K562 (cell line): Measurements from ENCODE around the gene HOXC5. TPM values are rescaled to one million over a fixed set of nuclear protein-coding genes. Genes with fewer than 3 reads are reported as not detected.

Experiments
- ATAC-seq: fragments of 200-7000 bp; cut with Tn5 transposase; 3 replicates; pipeline ENCODE4 v1.9.1; 2020; ENCODE audit warnings: moderate library complexity
- BruUV-seq: library from RNA; stranded (reverse); fragments of 400-500 nt; replicated peaks from 2 replicates; lab custom pipeline; 2021; lab: Mats Ljungman, UMichigan
- CTCF ChIA-PET: fragments of 300-600 bp; formaldehyde crosslinking; extraction: SDS; loops from one replicate; lab custom pipeline; 2021; ENCODE audit warnings: low intra/inter-chr PET ratio; lab: Yijun Ruan, JAX
- POLR2A ChIA-PET: fragments of 300-600, 350-650 bp; sonication (Branson Sonifier 250); formaldehyde crosslinking; extraction: SDS; loops from one replicate; lab custom pipeline; 2021; ENCODE audit warnings: antibody characterized with exemption, inconsistent platforms; lab: Yijun Ruan, JAX
- DNase-seq, 4 experiments: peaks; one replicate each; pipeline versions ENCODE4 v3.0.0 to v3.0.0-alpha.2; 2011 to 2018; ENCODE audit warnings: low spot score in 3 of 4, mixed read lengths in 3 of 4; ENCODE audit errors: extremely low read depth in 1 of 4
- FAIRE-seq: peaks from 2 replicates; lab custom pipeline; 2011; peaks lifted over from hg19 to GRCh38; lab: Jason Lieb, UNC
- H2AFZ ChIP-seq: 2 replicates; pipeline ENCODE4 v1.6.0; 2011; ENCODE audit warnings: low read depth, low read length, control low read depth, inconsistent platforms
- H3K27ac ChIP-seq: fragments of 200-600 bp; 3 replicates; pipeline ENCODE4 v1.8.0; 2011; ENCODE audit warnings: low read depth, mild to moderate bottlenecking, control low read depth, inconsistent platforms, low read length, moderate library complexity, mixed read lengths; ENCODE audit errors: extremely low read depth
- H3K27me3 ChIP-seq, 2 experiments: fragments of 300-600 bp in 1 of 2; 2 replicates in 1 of 2; 3 replicates in 1 of 2; pipeline versions ENCODE4 v1.6.0 to v1.8.0; 2011; ENCODE audit warnings: inconsistent platforms in 2 of 2, low read length in 2 of 2, mild to moderate bottlenecking in 1 of 2, mixed read lengths in 1 of 2, moderate library complexity in 1 of 2; ENCODE audit not compliant: control insufficient read depth in 2 of 2, insufficient read depth in 2 of 2
- H3K36me3 ChIP-seq: fragments of 300-600 bp; 3 replicates; pipeline ENCODE4 v1.8.0; 2011; ENCODE audit warnings: mild to moderate bottlenecking, low read length, inconsistent platforms; ENCODE audit not compliant: control insufficient read depth, insufficient read depth
- H3K4me1 ChIP-seq, 2 experiments: fragments of 200-600 bp in 1 of 2; replicated peaks in 1 of 2; 2 replicates in 1 of 2; 3 replicates in 1 of 2; pipeline versions ENCODE4 v1.5.1 to v1.8.0; 2011; ENCODE audit warnings: inconsistent platforms in 2 of 2, low read length in 2 of 2, mild to moderate bottlenecking in 1 of 2, mixed read lengths in 1 of 2, moderate library complexity in 1 of 2; ENCODE audit not compliant: control insufficient read depth in 2 of 2, insufficient read depth in 2 of 2
- H3K4me2 ChIP-seq: 2 replicates; pipeline ENCODE4 v1.6.1; 2011; ENCODE audit warnings: low read length, control low read depth, inconsistent platforms, mixed read lengths; ENCODE audit not compliant: insufficient read depth
- H3K4me3 ChIP-seq: fragments of 200-600 bp; sonication (generic), shearing (Covaris generic); 2 replicates; pipeline ENCODE4 v1.5.1; 2016; ENCODE audit warnings: control low read depth, inconsistent platforms
- H3K79me2 ChIP-seq: fragments of 200-600 bp; 3 replicates; pipeline ENCODE4 v1.8.0; 2011; ENCODE audit warnings: low read length, inconsistent platforms; ENCODE audit not compliant: control insufficient read depth, insufficient read depth
- H3K9ac ChIP-seq, 2 experiments: 2 replicates each; pipeline versions ENCODE4 v1.6.0 to v1.6.1; 2011; ENCODE audit warnings: low read depth in 2 of 2, low read length in 2 of 2, control low read depth in 1 of 2, inconsistent platforms in 1 of 2, mild to moderate bottlenecking in 1 of 2, mixed read lengths in 1 of 2; ENCODE audit not compliant: insufficient read depth in 1 of 2
- H3K9me1 ChIP-seq: one replicate; pipeline ENCODE4 v1.6.0; 2011; ENCODE audit warnings: inconsistent platforms, mild to moderate bottlenecking, low read length, moderate library complexity; ENCODE audit not compliant: control insufficient read depth, insufficient read depth
- H3K9me3 ChIP-seq: replicated peaks from 2 replicates; pipeline ENCODE4 v1.5.1; 2011; ENCODE audit warnings: low read depth, low read length, inconsistent platforms; ENCODE audit not compliant: control insufficient read depth, insufficient read depth
- H4K20me1 ChIP-seq: replicated peaks from 2 replicates; pipeline ENCODE4 v1.6.1; 2011; ENCODE audit warnings: low read length, inconsistent platforms, mixed read lengths; ENCODE audit not compliant: control insufficient read depth, insufficient read depth
- ASH1L ChIP-seq: fragments of 450-650 bp; IDR thresholded peaks from 2 replicates; pipeline ENCODE4 v1.6.1; 2018; ENCODE audit warnings: borderline replicate concordance, mild to moderate bottlenecking, low read depth; ENCODE audit not compliant: partially characterized antibody
- E2F4 ChIP-seq: sonication (generic); formaldehyde crosslinking; IDR thresholded peaks from 2 replicates; pipeline ENCODE4 v1.8.0; 2022; ENCODE audit warnings: mild to moderate bottlenecking, low read depth, missing genetic modification reagents
- ESRRB ChIP-seq: fragments of 250-450 bp; sonication (Bioruptor Pico); IDR thresholded peaks from 2 replicates; pipeline ENCODE4 v1.5.0; 2020; ENCODE audit warnings: mild to moderate bottlenecking, moderate library complexity, borderline replicate concordance
- GATAD2A ChIP-seq: fragments of 450-650 bp; IDR thresholded peaks from 2 replicates; pipeline ENCODE4 v1.6.1; 2017
- MEF2D ChIP-seq: conservative IDR thresholded peaks from 2 replicates; pipeline ENCODE4 v1.6.1; 2016; ENCODE audit warnings: low read depth, missing genetic modification characterization, missing compliant biosample characterization
- MYBL2 ChIP-seq, 2 experiments: fragments of 450-650 bp in 1 of 2; sonication (generic) in 1 of 2; formaldehyde crosslinking in 1 of 2; IDR thresholded peaks; 2 replicates each; pipeline versions ENCODE4 v1.6.1 to v1.8.1; 2017 to 2022; ENCODE audit warnings: borderline replicate concordance in 1 of 2, inconsistent platforms in 1 of 2, low read depth in 1 of 2, mild to moderate bottlenecking in 1 of 2, missing genetic modification reagents in 1 of 2, moderate library complexity in 1 of 2
- NCOA1 ChIP-seq: fragments of 450-650 bp; IDR thresholded peaks from 2 replicates; pipeline ENCODE4 v1.6.1; 2016; ENCODE audit warnings: low read depth
- NRF1 ChIP-seq, 2 experiments: fragments of 450-650 bp; IDR thresholded peaks in 1 of 2; conservative IDR thresholded peaks in 1 of 2; 2 replicates each; pipeline ENCODE4 v1.6.1; 2014; ENCODE audit warnings: mild to moderate bottlenecking in 2 of 2
- PHF8 ChIP-seq: fragments of 200-600 bp; sonication (generic); IDR thresholded peaks from 2 replicates; pipeline ENCODE4 v1.6.1; 2012; ENCODE audit warnings: mixed run types, mild to moderate bottlenecking, inconsistent platforms, low read length, moderate library complexity, borderline replicate concordance
- PML ChIP-seq: IDR thresholded peaks from 2 replicates; pipeline ENCODE4 v1.6.1; 2012; ENCODE audit warnings: low read length, inconsistent platforms
- RCOR1 ChIP-seq, 2 experiments: IDR thresholded peaks; 2 replicates each; pipeline ENCODE4 v1.6.1; 2012; ENCODE audit warnings: low read depth in 2 of 2, low read length in 2 of 2, borderline replicate concordance in 1 of 2, improper control_type of control experiment in 1 of 2
- TAL1 ChIP-seq: fragments of 450-650 bp; IDR thresholded peaks from 2 replicates; pipeline ENCODE4 v1.6.1; 2016; ENCODE audit warnings: mild to moderate bottlenecking
- ZC3H11A ChIP-seq: IDR thresholded peaks from 2 replicates; pipeline ENCODE4 v1.6.1; 2012; ENCODE audit warnings: low read depth, low read length, improper control_type of control experiment
- ZNF140 ChIP-seq: fragments of 250-450 bp; sonication (Bioruptor Pico); IDR thresholded peaks from 2 replicates; pipeline ENCODE4 v1.8.0; 2021; ENCODE audit warnings: moderate library complexity, mild to moderate bottlenecking, inconsistent platforms
- ZNF212 ChIP-seq: fragments of 450-650 bp; formaldehyde crosslinking; IDR thresholded peaks from 2 replicates; pipeline ENCODE4 v1.4.0; 2020; ENCODE audit warnings: mild to moderate bottlenecking
- ZNF354B ChIP-seq: fragments of 250-450 bp; sonication (Bioruptor Pico); IDR thresholded peaks from 2 replicates; pipeline ENCODE4 v1.4.0; 2020
- ZNF436 ChIP-seq: fragments of 250-450, 450-650 bp; sonication (Bioruptor Pico); formaldehyde crosslinking; IDR thresholded peaks from 2 replicates; pipeline ENCODE4 v1.7.0; 2020; ENCODE audit warnings: mild to moderate bottlenecking
- ZNF780A ChIP-seq: fragments of 250-450 bp; sonication (Bioruptor Pico); IDR thresholded peaks from 2 replicates; pipeline ENCODE4 v1.5.0; 2021; ENCODE audit warnings: mild to moderate bottlenecking
- ZZZ3 ChIP-seq: fragments of 450-650 bp; IDR thresholded peaks from 2 replicates; pipeline ENCODE4 v1.6.1; 2016; ENCODE audit warnings: antibody characterized with exemption, mild to moderate bottlenecking, moderate library complexity
- WGBS: fragments of 100-300 bp; shearing (Covaris generic); methylation state at CpG from one replicate; pipeline ENCODE4 v1.1.6; 2016; ENCODE audit warnings: low coverage, mixed read lengths; ENCODE audit not compliant: insufficient coverage; ENCODE audit errors: missing lambda C conversion rate; 5-methylcytosine and 5-hydroxymethylcytosine counted together
- in situ Hi-C: fragments of 300-500 bp; cut with MboI; formaldehyde crosslinking; loops from 4 replicates; pipeline ENCODE4 v1.15.0; 2018; ENCODE audit warnings: inconsistent platforms, mixed read lengths
- intact Hi-C: fragments of 100-400 bp; cut with micrococcal nuclease; formaldehyde crosslinking; loops from 2 replicates; pipeline ENCODE4 v1.14.2; 2022
- polyA plus RNA-seq, 8 experiments: library from polyadenylated mRNA; depleted of rRNA in 4 of 8; stranded (reverse) in 5 of 8; unstranded in 3 of 8; fragments of >200 nt; fragmentation: Nextera tagmentation in 2 of 8; fragmentation: Illumina TruSeq in 1 of 8; extraction: Ambion mirVana in 2 of 8; extraction: Trizol in 1 of 8; gene quantifications; 2 replicates each; pipeline versions ENCODE4 v1.2.1 to v1.2.3, GENCODE V29; 2011 to 2014; ENCODE audit warnings: inconsistent platforms in 1 of 8, missing spikeins in 1 of 8
- total RNA-seq, 7 experiments: library from RNA; depleted of rRNA in 6 of 7; stranded (reverse); fragments of >200 nt in 6 of 7; fragmentation: Illumina TruSeq in 2 of 7; extraction: Trizol in 2 of 7; gene quantifications; 2 replicates each; pipeline versions ENCODE4 v1.2.1 to v1.2.3, GENCODE V29; 2011 to 2021; ENCODE audit warnings: low replicate concordance in 1 of 7

HOXC5 gene
- total and polyA plus RNA-seq, 9 of the 15 experiments (the other 6 are each of a cell fraction or from before 2014, with no cell fraction given) = 0.10 to 0.44 (median 0.18) TPM; not detected in 4

- H3K36me3 ChIP-seq = no peaks in the 10 kb centered on the region
Measured at GRCh38 chr12:54056110-54056509, 23.3 kb downstream of the HOXC5 start.

GRCh38 chr12:54058128-54058768 is 25.4 kb downstream of the HOXC5 start:
- ChIA-PET POLR2A (no interaction called here), CTCF (no interaction called here)
- H3K4me1 ChIP-seq = peaks cover 0 to 8% of the 10 kb centered on the region in 2 experiments; a peak in 2 of 5 replicates
- no peaks in the 10 kb centered on the region for H3K36me3 ChIP-seq
- H3K27ac ChIP-seq = no peak overlapping the region
- 11% methylated on average over 14 of the region's 14 CpGs for WGBS
- no peaks in the 10 kb centered on the region for H3K9me1 ChIP-seq
- no TSS peak for BruUV-seq
- H3K9ac ChIP-seq = peak overlapping the region in 1 of 2 experiments; percentile 43; a peak in 1 of 4 replicates
- H3K9me3 ChIP-seq = no peaks in the 10 kb centered on the region
- DNase-seq = no peak
- H3K4me2 ChIP-seq = no peak overlapping the region
- H3K27me3 ChIP-seq = peaks cover 37 to 40% of the 10 kb centered on the region in 2 experiments
- H4K20me1 ChIP-seq = no peaks in the 10 kb centered on the region
- no peak overlapping the region for H3K4me3 ChIP-seq
- no peak for FAIRE-seq
- ATAC-seq = peak; percentile 25
- H2AFZ ChIP-seq = no peak overlapping the region
- in situ Hi-C loops (no loop called here), intact Hi-C loops (no loop called here)
- H3K79me2 ChIP-seq = no peaks in the 10 kb centered on the region
- TF ChIP-seq ESRRB = no peak
- TF ChIP-seq ZNF212 = no peak
- no peak for TF ChIP-seq GATAD2A
- no peak for TF ChIP-seq ZNF436 (CRISPR knock-in tag)
- no peak for TF ChIP-seq ZNF354B
- no peak for TF ChIP-seq ZZZ3
- TF ChIP-seq TAL1 = no peak
- TF ChIP-seq ZNF780A (CRISPR knock-in tag) = no peak
- no peak for TF ChIP-seq ASH1L
- no peak for TF ChIP-seq NRF1 (conservative IDR thresholded peaks at IDR 0.05 in 1 of 2, IDR thresholded peaks at IDR 0.05 in 1 of 2)
- no peak for TF ChIP-seq E2F4 (CRISPR knock-in tag)
- TF ChIP-seq PML = no peak

More at GRCh38 chr12:54056110-54056509, 23.3 kb downstream of the HOXC5 start:
- FAIRE-seq (no peak), ATAC-seq (no peak), DNase-seq (no peak)
- Histone ChIP-seq H3K9ac (no peak overlapping the region), H3K27ac (no peak overlapping the region), H4K20me1 (no peaks in the 10 kb centered on the region), H3K4me1 (peaks cover 0 to 12% of the 10 kb centered on the region in 2 experiments; a peak in 2 of 5 replicates), H2AFZ (no peak overlapping the region), H3K4me2 (no peak overlapping the region), H3K79me2 (no peaks in the 10 kb centered on the region), H3K27me3 (peaks cover 50 to 55% of the 10 kb centered on the region in 2 experiments), H3K4me3 (no peak overlapping the region), H3K9me1 (no peaks in the 10 kb centered on the region), H3K9me3 (no peaks in the 10 kb centered on the region)
- intact Hi-C loops (no loop called here), in situ Hi-C loops (no loop called here)
- ChIA-PET POLR2A (interaction anchor here (0.6 to 0.7 kb wide), 2 partner anchors 11 to 14 kb away, joined by 3 read pairs; no protein-coding TSS in a partner anchor), CTCF (no interaction called here)
- BruUV-seq = no TSS peak
- TF ChIP-seq RCOR1 (IDR thresholded peaks at IDR 0.05; ENCODE audit: borderline replicate concordance in 1 of 2, low read depth in 2 of 2, low read length in 2 of 2) (no peak), MEF2D (tag) (no peak), NCOA1 (no peak), ZNF140 (CRISPR knock-in tag) (no peak), ZC3H11A (no peak), PHF8 (no peak), MYBL2 (IDR thresholded peaks at IDR 0.05; ENCODE audit: low read depth) (no peak), MYBL2 (CRISPR knock-in tag; IDR thresholded peaks at IDR 0.05; ENCODE audit: borderline replicate concordance) (no peak)
